ENCODE measurements around the gene CORO2A. TPM values are rescaled to one million over a fixed set of nuclear protein-coding genes. Genes with fewer than 3 reads are reported as not detected.
A peak's percentile ranks its signal among the peaks of the same experiment; 100 is the strongest.

CORO2A gene
- total and polyA plus RNA-seq, 5 experiments from 2014 or later, result 5.2 to 11.7 (median 10.0) TPM

- POLR2A ChIA-PET, result no interaction called here
- H3K27ac Mint-ChIP-seq, result no peak overlapping the region
- no peak overlapping the region for H3K4me3 Mint-ChIP-seq
- DNase-seq, result no peak
- no peaks in the 10 kb centered on the region for H3K9me3 Mint-ChIP-seq
- ATAC-seq, result no peak
- no peaks in the 10 kb centered on the region for H3K27me3 Mint-ChIP-seq
- H3K36me3 Mint-ChIP-seq, result peaks cover 0 to 36% (median 10%) of the 10 kb centered on the region in 3 donors
- H3K4me1 Mint-ChIP-seq, result peaks cover 0 to 3% (median 0%) of the 10 kb centered on the region in 4 donors
These were observed 24.8 kb upstream of the CORO2A start for GRCh38 chr9:98217255-98217654.

DNA sequence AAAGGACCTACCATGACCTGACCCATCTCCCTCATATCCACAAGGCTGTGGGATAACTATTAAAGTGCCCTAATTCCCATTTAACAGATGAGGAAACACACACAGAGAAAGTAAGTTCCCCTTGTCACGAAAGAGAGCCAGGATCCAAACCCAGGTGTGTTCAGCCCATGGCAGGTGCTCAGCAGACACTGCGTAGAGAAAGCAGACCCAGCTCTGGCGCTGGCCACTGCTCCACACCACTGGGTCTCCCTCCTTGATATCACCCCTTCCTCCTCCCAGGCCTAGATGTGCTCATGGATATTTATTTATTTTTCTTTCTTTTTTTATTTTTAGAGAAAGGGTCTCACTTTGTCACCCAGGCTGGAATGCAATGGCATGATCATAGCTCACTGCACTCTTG, 24.0 kb upstream of the CORO2A start:
- DNase-seq (no peak), ATAC-seq (no peak)
- Mint-ChIP-seq H3K27me3 (no peaks in the 10 kb centered on the region), H3K4me1 (peaks cover 0 to 5% (median 0%) of the 10 kb centered on the region in 4 donors), H3K27ac (no peak overlapping the region), H3K4me3 (no peak overlapping the region), H3K9me3 (no peaks in the 10 kb centered on the region), H3K36me3 (peaks cover 0 to 41% (median 8%) of the 10 kb centered on the region in 3 donors)
- POLR2A ChIA-PET, result no interaction called here

GRCh38 chr9:98215821-98216220, 23.4 kb upstream of the CORO2A start:
- H3K4me1 Mint-ChIP-seq, result peaks cover 0 to 5% (median 0%) of the 10 kb centered on the region in 4 donors
- H3K36me3 Mint-ChIP-seq, result peaks cover 0 to 41% (median 6%) of the 10 kb centered on the region in 3 donors
- no peak for ATAC-seq
- H3K27me3 Mint-ChIP-seq, result no peaks in the 10 kb centered on the region
- H3K27ac Mint-ChIP-seq, result peak overlapping the region in 1 of 10 donors; percentile 69
- peak in 2 of 10 donors; percentile 12 to 19 for DNase-seq
- no peaks in the 10 kb centered on the region for H3K9me3 Mint-ChIP-seq
- H3K4me3 Mint-ChIP-seq, result no peak overlapping the region
- POLR2A ChIA-PET, result no interaction called here

DNA sequence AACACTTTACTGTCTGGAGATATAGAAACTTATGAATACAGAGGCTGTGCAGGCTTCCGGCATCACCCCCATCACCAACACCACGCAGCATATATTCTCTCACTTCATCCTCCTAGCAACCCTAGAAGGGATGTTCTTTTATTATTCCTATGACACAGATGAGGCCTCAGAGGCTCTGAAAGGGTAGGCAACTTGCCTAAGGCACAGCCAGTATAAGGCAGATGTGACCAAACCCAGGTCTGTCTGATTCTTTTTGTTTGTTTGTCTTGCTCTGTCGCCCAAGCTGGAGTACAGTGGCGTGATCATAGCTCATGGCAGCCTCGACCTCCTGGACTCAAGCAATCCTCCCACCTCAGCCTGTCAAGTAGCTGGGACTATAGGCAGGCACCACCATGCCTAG, 22.8 kb upstream of the CORO2A start:
- Mint-ChIP-seq H3K4me1 (peaks cover 0 to 5% (median 0%) of the 10 kb centered on the region in 4 donors), H3K27me3 (no peaks in the 10 kb centered on the region), H3K4me3 (no peak overlapping the region), H3K9me3 (no peaks in the 10 kb centered on the region), H3K36me3 (peaks cover 0 to 38% (median 6%) of the 10 kb centered on the region in 3 donors), H3K27ac (peak overlapping the region in 1 of 10 donors; percentile 69)
- ATAC-seq (no peak), DNase-seq (no peak)
- POLR2A ChIA-PET, result no interaction called here

DNA sequence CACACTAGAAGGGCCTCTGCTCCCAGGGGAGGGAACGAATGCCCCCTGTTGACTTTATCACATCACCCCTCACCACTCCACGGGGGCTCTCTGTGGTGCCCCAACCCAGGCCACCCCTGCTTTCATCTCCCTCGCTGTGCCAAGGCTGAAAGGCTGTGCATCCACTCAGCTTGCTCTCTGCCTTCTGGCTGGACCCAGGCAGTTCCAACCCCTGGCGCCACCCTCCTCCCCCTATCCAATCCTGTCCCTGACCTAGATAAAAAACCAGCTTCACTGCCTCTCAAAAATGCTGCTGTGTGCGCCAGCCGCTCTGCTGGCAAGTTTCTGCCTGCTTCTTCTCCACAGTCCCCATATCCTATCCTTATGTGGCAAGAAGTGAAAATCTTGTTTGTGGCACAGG, 22.4 kb upstream of the CORO2A start:
- no peaks in the 10 kb centered on the region for H3K27me3 Mint-ChIP-seq
- H3K36me3 Mint-ChIP-seq, result peaks cover 0 to 37% (median 6%) of the 10 kb centered on the region in 3 donors
- H3K27ac Mint-ChIP-seq, result no peak overlapping the region
- H3K9me3 Mint-ChIP-seq, result no peaks in the 10 kb centered on the region
- no peak overlapping the region for H3K4me3 Mint-ChIP-seq
- peaks cover 0 to 4% (median 0%) of the 10 kb centered on the region in 4 donors for H3K4me1 Mint-ChIP-seq
- POLR2A ChIA-PET, result no interaction called here
- DNase-seq, result no peak
- ATAC-seq, result no peak

DNA sequence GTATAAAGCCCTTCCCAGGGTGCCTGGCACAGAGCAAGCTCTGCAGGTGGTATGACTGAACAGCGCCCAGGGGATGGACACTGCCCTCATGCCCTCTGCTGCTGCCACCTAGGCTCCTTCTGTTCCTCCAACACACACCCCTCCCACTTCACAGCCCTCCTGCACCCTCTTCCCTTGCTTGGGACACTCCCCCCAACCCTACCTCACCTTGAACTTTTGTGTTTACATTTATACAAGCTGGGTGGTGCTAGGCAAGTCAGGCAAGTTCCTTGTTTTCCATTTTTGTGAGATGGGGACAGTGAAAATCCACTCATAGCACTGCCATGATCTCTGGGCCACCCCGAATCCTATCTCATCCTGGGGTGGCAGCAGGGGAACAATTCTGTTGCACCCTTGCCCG, 18.8 kb upstream of the CORO2A start:
- no peak for DNase-seq
- Mint-ChIP-seq H3K27ac (peak overlapping the region in 1 of 10 donors; percentile 37), H3K4me1 (peaks cover 0 to 3% (median 0%) of the 10 kb centered on the region in 4 donors), H3K36me3 (peaks cover 0 to 22% (median 3%) of the 10 kb centered on the region in 3 donors), H3K4me3 (no peak overlapping the region), H3K9me3 (no peaks in the 10 kb centered on the region), H3K27me3 (no peaks in the 10 kb centered on the region)
- POLR2A ChIA-PET, result no interaction called here
- ATAC-seq, result no peak

DNA sequence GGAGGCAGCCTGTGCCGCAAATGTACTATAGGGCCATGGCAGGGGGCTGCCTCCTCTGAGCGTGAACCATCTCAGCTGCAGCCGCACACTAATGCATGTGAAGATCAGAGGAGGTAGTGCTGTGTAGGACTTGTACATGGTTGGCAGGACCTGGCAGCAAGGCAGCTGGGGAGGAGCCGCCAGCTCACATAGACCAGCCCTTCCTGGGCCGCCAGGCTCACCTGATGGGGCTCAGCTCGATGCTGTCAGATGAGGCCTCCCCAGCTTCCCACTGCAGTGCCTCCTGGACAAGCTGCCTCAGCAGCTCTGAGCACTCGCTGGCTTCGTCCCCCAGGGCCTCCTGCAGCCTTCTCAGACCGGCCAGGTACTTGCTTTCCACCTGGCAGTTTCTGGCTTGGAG, 18.0 kb upstream of the CORO2A start:
- ATAC-seq, result no peak
- Mint-ChIP-seq H3K27me3 (no peaks in the 10 kb centered on the region), H3K4me1 (peaks cover 1 to 6% (median 5%) of the 10 kb centered on the region in 4 donors), H3K4me3 (no peak overlapping the region), H3K9me3 (no peaks in the 10 kb centered on the region), H3K36me3 (peaks cover 0 to 22% (median 3%) of the 10 kb centered on the region in 3 donors), H3K27ac (peak overlapping the region in 1 of 10 donors; percentile 55)
- no peak for DNase-seq
- POLR2A ChIA-PET, result no interaction called here

- peaks cover 0 to 16% (median 3%) of the 10 kb centered on the region in 3 donors for H3K36me3 Mint-ChIP-seq
- POLR2A ChIA-PET, result no interaction called here
- H3K9me3 Mint-ChIP-seq, result no peaks in the 10 kb centered on the region
- DNase-seq (no peak), ATAC-seq (no peak)
- H3K27me3 Mint-ChIP-seq, result no peaks in the 10 kb centered on the region
- peaks cover 1 to 6% (median 6%) of the 10 kb centered on the region in 4 donors for H3K4me1 Mint-ChIP-seq
- no peak overlapping the region for H3K4me3 Mint-ChIP-seq
- no peak overlapping the region for H3K27ac Mint-ChIP-seq
These were observed 17.1 kb upstream of the CORO2A start for GRCh38 chr9:98209530-98209929.

DNA sequence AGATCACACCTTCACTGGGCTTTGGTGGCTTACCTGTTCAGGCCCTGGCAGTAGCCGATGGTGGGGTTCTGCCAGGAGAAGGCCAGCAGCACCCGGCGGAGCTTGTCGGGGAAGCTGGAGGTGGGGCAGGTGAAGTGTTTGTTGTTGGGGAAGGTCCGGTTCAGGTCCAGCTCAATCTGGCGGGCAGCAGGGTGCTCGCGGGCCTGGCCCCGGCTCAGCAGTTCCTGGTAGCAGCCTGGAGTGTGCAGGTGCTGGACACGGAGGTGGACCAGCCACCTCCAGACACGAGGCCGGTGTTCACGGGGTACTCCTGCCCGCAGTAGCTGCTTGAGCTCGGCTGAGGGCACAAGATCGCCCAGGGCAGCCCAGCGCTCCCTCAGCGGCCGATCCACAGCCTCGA, 16.2 kb upstream of the CORO2A start:
- POLR2A ChIA-PET, result no interaction called here
- ATAC-seq, result no peak
- DNase-seq, result no peak
- Mint-ChIP-seq H3K4me3 (no peak overlapping the region), H3K36me3 (peaks cover 0 to 15% (median 3%) of the 10 kb centered on the region in 3 donors), H3K9me3 (no peaks in the 10 kb centered on the region), H3K27me3 (no peaks in the 10 kb centered on the region), H3K4me1 (peaks cover 1 to 6% (median 6%) of the 10 kb centered on the region in 4 donors), H3K27ac (no peak overlapping the region)

DNA sequence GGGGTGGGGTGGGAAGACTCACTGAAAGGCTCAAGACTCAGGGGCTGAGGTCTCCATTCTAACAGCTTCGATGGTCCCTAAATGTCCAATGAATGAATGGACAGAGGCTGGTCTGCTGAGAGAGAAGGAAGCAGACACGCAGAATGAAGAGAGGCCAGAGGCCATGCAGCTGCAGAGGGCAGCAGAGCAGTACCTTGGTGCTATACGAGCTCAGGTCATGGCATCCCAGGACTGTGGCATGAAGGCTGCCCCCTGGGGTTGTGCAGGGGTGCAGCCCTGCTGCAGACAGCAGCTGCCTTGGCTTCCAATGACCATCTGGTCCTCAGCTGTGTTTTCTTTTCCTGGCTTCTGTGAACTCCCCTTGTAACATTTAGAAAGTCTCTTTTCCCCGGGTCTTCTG, 15.2 kb upstream of the CORO2A start:
- DNase-seq (no peak), ATAC-seq (no peak)
- Mint-ChIP-seq H3K27me3 (no peaks in the 10 kb centered on the region), H3K9me3 (no peaks in the 10 kb centered on the region), H3K4me1 (peaks cover 1 to 6% (median 6%) of the 10 kb centered on the region in 4 donors), H3K36me3 (peaks cover 0 to 7% (median 0%) of the 10 kb centered on the region in 3 donors), H3K4me3 (no peak overlapping the region), H3K27ac (no peak overlapping the region)
- POLR2A ChIA-PET, result no interaction called here

GRCh38 chr9:98206754-98207153, 14.3 kb upstream of the CORO2A start:
- Mint-ChIP-seq H3K4me1 (peaks cover 1 to 6% (median 6%) of the 10 kb centered on the region in 4 donors), H3K27me3 (no peaks in the 10 kb centered on the region)
- POLR2A ChIA-PET, result no interaction called here

GRCh38 chr9:98204692-98205091, 12.3 kb upstream of the CORO2A start:
- peaks cover 0 to under 1% (median 0%) of the 10 kb centered on the region in 3 donors for H3K36me3 Mint-ChIP-seq
- POLR2A ChIA-PET, result interaction anchor here (1.8 kb wide), 1 partner anchor 13 kb away, joined by 4 read pairs; the partner anchor contains the start of gene CORO2A
- DNase-seq (no peak), ATAC-seq (no peak)
- peak overlapping the region in 1 of 10 donors; percentile 67 for H3K27ac Mint-ChIP-seq
- H3K27me3 Mint-ChIP-seq, result no peaks in the 10 kb centered on the region
- H3K4me3 Mint-ChIP-seq, result no peak overlapping the region
- peaks cover 0 to 6% (median 6%) of the 10 kb centered on the region in 4 donors for H3K4me1 Mint-ChIP-seq
- H3K9me3 Mint-ChIP-seq, result no peaks in the 10 kb centered on the region

More at GRCh38 chr9:98206754-98207153, 14.3 kb upstream of the CORO2A start:
- Mint-ChIP-seq H3K27ac (peak overlapping the region in 1 of 10 donors; percentile 43), H3K9me3 (no peaks in the 10 kb centered on the region), H3K36me3 (peaks cover 0 to 5% (median 0%) of the 10 kb centered on the region in 3 donors), H3K4me3 (no peak overlapping the region)
- ATAC-seq (no peak), DNase-seq (no peak)

DNA sequence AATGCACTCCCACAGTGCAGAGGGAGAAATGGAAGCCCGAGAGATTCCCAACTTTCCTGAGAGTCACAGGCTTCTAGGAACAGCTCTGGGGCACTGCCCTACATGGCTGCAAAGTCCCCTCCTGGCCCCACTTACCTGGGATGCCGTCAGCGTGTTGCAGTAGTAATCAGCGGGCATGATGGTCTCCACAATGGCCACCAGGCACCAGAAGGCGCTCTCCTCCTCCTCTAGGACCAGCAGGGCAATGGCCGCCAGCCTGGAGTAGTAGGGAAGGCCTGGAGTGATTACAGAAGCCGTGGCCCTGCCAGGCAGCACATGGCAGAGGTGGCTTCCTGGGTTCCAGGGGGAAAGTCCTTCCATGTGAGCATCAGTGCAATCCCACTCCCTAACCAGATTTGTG, 10.7 kb upstream of the CORO2A start:
- H3K9me3 Mint-ChIP-seq, result no peaks in the 10 kb centered on the region
- DNase-seq, result no peak
- ATAC-seq, result no peak
- peaks cover 0 to 6% (median 6%) of the 10 kb centered on the region in 4 donors for H3K4me1 Mint-ChIP-seq
- no peaks in the 10 kb centered on the region for H3K27me3 Mint-ChIP-seq
- POLR2A ChIA-PET, result interaction anchor here (1.8 kb wide), 1 partner anchor 11 kb away, joined by 4 read pairs; the partner anchor contains the start of gene CORO2A
- peaks cover 0 to 3% (median 0%) of the 10 kb centered on the region in 3 donors for H3K36me3 Mint-ChIP-seq
- H3K4me3 Mint-ChIP-seq, result no peak overlapping the region
- H3K27ac Mint-ChIP-seq, result no peak overlapping the region

DNA sequence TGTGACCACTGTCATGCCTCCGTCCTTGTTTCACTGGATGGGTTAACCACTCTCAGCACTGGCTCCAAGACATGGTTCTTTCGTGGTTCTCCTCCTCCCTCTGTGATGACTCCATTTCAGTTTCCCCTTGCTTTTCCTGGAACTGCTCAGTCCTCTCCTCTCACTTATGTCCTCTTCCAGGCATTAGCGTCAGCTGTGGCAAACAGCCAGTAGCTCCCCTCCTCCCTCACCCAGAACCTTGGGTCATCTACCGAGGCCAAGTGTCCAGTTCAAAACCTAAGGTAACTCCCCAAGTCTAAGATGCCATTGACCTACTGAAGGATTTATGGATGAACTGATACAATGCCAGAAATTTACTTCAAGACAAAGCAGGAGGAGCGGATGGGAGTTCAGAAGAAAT, 9.8 kb upstream of the CORO2A start:
- Mint-ChIP-seq H3K36me3 (peaks cover 0 to 3% (median 0%) of the 10 kb centered on the region in 3 donors), H3K27ac (peak overlapping the region in 1 of 10 donors; percentile 70), H3K27me3 (no peaks in the 10 kb centered on the region), H3K9me3 (no peaks in the 10 kb centered on the region), H3K4me3 (no peak overlapping the region), H3K4me1 (peaks cover 0 to 6% (median 6%) of the 10 kb centered on the region in 4 donors)
- DNase-seq (no peak), ATAC-seq (no peak)
- POLR2A ChIA-PET, result no interaction called here

All from naive thymus-derived CD8-positive, alpha-beta T cell (primary cell).